ENCODE measurements around the gene ROR1. TPM values are rescaled to one million over a fixed set of nuclear protein-coding genes. Genes with fewer than 3 reads are reported as not detected.

ROR1 gene
- total and polyA plus RNA-seq, 2 donors (not counting 3 experiments of a cell fraction or from before 2014, with no cell fraction given) = 2.6 to 3.5 TPM

- Histone ChIP-seq H3K9me1 (replicated peaks; ENCODE audit: control insufficient read depth, extremely low read depth, insufficient read depth, low read length) (no peaks in the 10 kb centered on the region), H3K27ac (ENCODE audit: insufficient read depth, low read depth, low read length) (no peak overlapping the region), H3K4me3 (replicated peaks in 1 of 3; ENCODE audit: insufficient read depth in 1 of 3, low read depth in 1 of 3, low read length in 3 of 3) (no peak overlapping the region), H3K4me2 (ENCODE audit: insufficient read depth, low read length) (no peak overlapping the region), H3K36me3 (ENCODE audit: control insufficient read depth in 2 of 2, extremely low read depth in 1 of 2, insufficient read depth in 2 of 2, low read length in 2 of 2) (no peaks in the 10 kb centered on the region), H3K9me3 (replicated peaks; ENCODE audit: control insufficient read depth, insufficient read depth, low read length) (no peaks in the 10 kb centered on the region), H2AFZ (ENCODE audit: low read depth, low read length) (no peak overlapping the region), H3K9ac (replicated peaks; ENCODE audit: extremely low read depth, insufficient read depth, low read length) (no peak overlapping the region), H3K4me1 (ENCODE audit: control insufficient read depth, extremely low read depth, insufficient read depth, low read length) (peaks cover 5% of the 10 kb centered on the region), H4K20me1 (replicated peaks; ENCODE audit: control insufficient read depth, extremely low read depth, insufficient read depth, low read length) (no peaks in the 10 kb centered on the region), H3K27me3 (ENCODE audit: control insufficient read depth in 2 of 2, insufficient read depth in 2 of 2, low read length in 2 of 2) (no peaks in the 10 kb centered on the region), H3K79me2 (ENCODE audit: control insufficient read depth, insufficient read depth, low read length) (no peaks in the 10 kb centered on the region)
- TF ChIP-seq JUN (IDR thresholded peaks at IDR 0.05; ENCODE audit: borderline replicate concordance, insufficient read depth, insufficient read length, low read depth) (no peak), FOS (IDR thresholded peaks at IDR 0.05; ENCODE audit: borderline replicate concordance, insufficient read depth, low read length) (no peak), POLR2AphosphoS5 (IDR thresholded peaks at IDR 0.05; ENCODE audit: insufficient read depth, low read depth, low read length) (no peak), GATA2 (IDR thresholded peaks at IDR 0.05; ENCODE audit: insufficient read depth, insufficient read length, low read depth, low read length) (no peak), MYC (IDR thresholded peaks at IDR 0.05; ENCODE audit: low read depth, low read length) (no peak), MAX (IDR thresholded peaks at IDR 0.05; ENCODE audit: insufficient read depth, insufficient read length) (no peak), POLR2A (IDR thresholded peaks at IDR 0.05; ENCODE audit: low read depth, low read length) (no peak), CTCF (IDR thresholded peaks at IDR 0.05; ENCODE audit: extremely low read depth in 1 of 2, insufficient read depth in 1 of 2, low read depth in 1 of 2, low read length in 2 of 2) (no peak), EZH2 (IDR thresholded peaks at IDR 0.05; ENCODE audit: borderline replicate concordance, low read depth, low read length, severe bottlenecking) (no peak)
- dilution Hi-C loops (cut with MboI; ENCODE audit: extremely low pct_ligation_motif_present, low sequenced_read_pairs) = no loop called here
- CTCF ChIA-PET = interaction anchor here (0.6 to 1.5 kb wide), 5 partner anchors 9 to 281 kb away, joined by 3 to 5 read pairs (median 4); no protein-coding TSS in a partner anchor
- FAIRE-seq (no peak), DNase-seq (ENCODE audit: low read depth, low spot score) (no peak)
- BruUV-seq (replicated peaks) = no TSS peak
- POLR2A ChIA-PET = no interaction called here
- intact Hi-C loops (cut with micrococcal nuclease) = no loop called here
Measured at GRCh38 chr1:63973005-63973419, 199.2 kb downstream of the ROR1 start.

Data from endothelial cell of umbilical vein (primary cell).